GM19397 (cell line): ENCODE data around the gene MYCBPAP.

ENCODE experiments used
- ATAC-seq: cut with Tn5 transposase; IDR thresholded peaks from one replicate; pipeline ENCODE4 v1.9.1; 2021; ENCODE audit warnings: mild to moderate bottlenecking, moderate library complexity; ENCODE audit not compliant: unreplicated experiment

The MYCBPAP gene

DNA sequence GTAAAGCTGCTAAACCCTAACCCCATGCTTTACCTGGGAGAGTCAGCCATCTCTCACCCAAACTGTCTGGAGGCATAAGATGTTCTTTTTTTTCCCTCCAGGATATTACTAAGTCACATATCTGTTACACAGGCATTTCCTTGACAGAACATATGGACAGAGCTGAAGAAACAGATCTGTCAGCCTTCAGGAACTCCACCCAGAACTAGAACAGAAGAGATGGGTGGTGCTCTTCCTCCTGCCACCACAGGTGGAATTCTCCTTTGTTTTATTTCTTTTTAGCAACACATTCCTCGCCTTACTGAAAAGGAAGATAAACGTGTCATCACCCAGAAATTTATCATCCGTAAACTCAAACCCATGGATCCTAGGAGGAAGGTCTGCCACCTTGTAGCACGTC, 8.8 kb downstream of the MYCBPAP start:
- ATAC-seq, result no peak

DNA sequence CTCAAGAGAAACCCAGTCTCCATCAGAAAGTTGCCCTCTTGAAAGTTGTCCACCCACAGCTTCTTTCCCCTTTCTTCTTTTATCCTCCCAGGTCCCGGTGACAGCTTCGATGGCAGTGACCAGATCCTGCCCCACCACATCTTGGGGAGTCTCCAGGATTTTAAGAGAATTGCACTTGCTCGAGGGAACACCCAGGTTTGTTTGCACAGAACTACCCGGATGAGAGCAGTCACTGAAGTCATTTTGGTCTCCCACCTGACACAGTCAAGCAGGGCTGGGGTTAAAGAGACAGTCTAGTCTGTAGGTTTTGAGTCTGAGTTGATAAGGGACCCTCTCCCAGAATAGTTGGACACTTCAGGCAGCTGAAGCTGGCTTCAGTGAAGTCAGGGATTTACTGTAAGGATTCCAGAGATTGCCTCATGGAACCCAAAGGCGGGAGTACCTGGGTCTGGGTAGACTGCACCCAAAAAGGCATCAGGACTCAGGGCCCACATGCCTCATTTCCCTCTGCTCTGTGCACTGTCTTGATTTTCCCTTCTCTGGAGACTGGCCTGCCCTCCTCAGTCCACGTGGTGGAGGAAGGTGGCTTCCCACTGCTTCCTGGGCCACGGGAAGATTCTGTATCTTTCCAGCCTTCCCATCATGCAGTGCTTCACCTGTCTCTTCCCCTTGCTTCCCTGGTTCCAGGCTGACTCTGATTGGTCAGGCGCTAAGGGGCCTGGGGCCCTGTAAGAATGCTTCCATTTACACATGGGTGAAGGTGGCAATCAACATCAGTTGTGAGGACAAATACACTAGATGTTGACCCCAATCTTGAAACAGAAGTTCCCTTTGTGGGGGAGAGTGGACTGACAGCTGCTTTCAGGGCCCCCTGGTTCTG, 9.5 kb downstream of the MYCBPAP start:
- no peak for ATAC-seq

DNA sequence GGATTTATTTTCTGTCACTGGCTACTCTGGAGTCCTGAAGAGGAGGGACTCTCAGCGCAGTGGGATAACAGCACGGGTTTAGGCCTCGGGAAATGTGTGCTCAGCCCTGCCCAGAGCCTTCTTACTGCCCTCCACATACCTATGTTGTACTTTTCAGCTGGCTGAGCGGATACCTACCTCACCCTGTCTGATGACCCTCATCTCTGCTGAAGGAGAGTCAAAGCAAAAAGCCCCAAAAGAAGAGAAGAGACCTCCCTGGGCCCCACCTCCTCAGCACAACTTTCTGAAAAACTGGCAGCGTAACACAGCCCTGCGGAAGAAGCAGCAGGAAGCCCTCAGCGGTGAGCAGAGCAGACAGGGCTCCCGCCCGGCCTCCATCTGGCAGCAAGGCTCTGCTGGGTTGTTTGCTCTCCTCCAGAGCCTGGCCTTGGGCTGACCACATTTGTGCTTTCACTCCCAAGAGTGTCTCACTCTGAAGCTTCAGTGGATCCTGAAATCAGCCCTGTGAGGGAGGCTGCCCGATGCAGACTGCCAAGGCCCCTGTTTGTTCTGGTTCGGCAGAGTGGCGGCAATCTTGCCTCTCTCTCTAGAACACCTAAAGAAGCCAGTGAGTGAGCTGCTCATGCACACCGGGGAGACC, 10.3 kb downstream of the MYCBPAP start:
- ATAC-seq, result no peak

DNA sequence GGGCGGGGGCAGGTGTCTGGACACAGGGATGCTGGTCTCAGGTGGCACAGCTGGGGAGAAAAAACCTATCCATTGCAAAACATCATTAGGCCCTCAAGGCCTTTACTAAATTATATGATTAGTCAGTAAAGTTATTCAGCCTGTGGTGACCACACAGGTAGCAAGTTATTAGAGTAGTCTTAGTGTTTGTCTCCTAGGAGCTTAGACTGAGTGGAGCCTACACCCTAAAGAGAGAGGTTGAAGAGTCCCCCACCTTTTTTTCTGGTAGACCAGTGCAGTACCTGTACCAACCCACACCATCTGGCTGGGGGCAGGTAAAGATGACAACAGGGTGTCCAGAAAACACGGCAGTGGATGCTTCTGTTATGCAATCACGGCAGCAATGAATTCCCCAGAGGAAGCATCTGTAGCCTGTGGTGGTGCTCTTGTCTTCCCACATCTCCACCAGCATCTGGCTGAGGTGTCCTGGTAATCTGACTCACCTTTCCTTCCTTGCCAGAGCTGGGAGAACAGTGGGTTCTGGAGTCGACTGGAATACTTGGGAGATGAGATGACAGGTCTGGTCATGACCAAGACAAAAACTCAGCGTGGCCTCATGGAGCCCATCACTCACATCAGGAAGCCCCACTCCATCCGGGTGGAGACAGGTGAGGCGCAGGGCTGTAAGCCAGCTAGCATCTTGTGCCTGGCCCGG, 11.0 kb downstream of the MYCBPAP start:
- no peak for ATAC-seq

DNA sequence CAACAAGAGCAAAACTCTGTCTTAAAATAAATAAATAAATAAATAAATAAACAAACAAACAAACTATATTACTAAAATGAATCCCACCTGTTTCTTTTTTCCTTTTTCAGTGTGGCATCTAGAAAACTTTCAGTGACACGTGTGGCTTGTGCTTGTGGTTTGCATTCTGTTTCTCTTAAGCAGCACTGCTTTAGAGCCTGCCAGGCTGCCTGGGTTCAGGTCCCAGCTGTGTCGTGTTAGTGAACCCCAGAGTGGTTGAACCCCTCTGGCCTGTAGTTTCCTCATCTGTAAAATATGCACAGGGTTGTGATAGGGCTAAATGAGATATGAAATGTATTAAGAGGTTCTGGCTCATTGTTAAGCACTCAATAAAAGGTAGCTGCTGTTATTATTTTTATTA, 12.2 kb downstream of the MYCBPAP start:
- ATAC-seq, result no peak

DNA sequence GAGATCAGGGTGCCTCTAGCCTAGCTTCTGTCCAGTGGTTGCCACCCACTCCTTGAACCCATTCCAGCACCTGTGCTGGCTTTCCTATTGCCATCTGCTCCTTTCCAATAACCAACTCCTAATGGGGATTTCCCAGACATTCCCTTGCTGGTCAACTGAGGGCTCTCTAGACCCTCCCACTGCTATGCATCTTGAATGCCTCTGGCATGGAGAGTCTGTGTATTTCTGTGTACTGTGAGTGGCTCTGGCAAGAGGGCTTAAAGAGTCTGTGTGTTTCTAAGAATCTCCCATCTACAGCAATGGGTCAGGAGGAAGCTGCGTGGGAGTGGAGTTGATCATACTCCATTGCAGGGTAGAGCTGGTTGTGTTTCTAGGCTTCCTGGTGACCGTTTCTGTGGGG, 13.3 kb downstream of the MYCBPAP start:
- no peak for ATAC-seq

DNA sequence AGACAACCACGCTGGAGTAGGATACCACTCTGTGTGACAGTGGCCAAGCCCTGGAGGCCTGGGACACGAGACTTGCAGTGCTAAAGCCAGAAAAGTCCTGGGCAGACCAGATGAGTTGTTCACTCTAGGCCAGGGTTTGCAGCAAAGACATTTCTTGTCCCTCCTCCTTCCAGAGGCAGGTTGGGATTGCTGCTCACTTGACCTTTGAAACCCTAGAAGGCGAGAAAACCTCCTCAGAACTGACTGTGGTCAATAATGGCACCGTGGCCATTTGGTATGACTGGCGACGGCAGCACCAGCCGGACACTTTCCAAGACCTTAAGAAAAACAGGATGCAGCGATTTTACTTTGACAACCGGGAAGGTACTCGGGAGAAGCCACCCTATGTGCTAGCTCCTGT, 14.5 kb downstream of the MYCBPAP start:
- ATAC-seq, result no peak

DNA sequence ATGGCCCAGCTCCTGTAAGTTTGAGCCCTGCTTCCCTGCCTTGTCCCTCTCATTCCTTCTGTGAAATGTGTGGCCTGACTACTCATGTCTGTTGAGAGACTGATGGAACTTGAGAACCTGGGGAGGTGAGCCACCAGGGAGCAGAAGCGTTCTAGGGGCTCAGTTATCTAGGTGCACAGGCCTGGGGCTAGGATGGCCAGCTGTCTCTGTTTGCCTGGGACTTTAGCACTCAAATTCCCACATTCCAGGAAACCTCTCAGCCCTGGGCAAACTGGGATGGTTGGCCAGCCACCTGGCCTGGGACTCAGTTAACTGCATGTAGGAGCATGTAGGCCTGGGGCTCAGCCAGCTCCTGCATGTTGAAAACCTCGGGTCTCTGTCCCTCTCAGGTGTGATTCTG, 15.0 kb downstream of the MYCBPAP start:
- no peak for ATAC-seq

DNA sequence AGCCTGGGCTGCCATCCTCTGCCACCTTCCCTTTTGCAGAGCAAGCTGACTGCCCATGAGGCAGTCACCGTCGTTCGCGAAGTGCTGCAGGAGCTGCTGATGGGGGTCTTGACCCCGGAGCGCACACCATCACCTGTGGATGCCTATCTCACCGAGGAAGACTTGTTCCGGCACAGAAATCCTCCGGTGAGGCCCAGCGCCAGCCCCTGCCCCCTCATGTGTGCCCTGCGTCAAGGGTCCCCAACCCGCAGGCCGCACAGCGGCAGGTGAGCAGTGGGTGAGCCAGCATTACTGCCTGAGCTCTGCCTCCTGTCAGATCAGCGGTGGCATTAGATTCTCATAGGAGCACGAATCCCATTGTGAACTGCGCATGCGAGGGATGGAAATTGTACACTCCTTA, 16.6 kb downstream of the MYCBPAP start:
- ATAC-seq, result no peak

DNA sequence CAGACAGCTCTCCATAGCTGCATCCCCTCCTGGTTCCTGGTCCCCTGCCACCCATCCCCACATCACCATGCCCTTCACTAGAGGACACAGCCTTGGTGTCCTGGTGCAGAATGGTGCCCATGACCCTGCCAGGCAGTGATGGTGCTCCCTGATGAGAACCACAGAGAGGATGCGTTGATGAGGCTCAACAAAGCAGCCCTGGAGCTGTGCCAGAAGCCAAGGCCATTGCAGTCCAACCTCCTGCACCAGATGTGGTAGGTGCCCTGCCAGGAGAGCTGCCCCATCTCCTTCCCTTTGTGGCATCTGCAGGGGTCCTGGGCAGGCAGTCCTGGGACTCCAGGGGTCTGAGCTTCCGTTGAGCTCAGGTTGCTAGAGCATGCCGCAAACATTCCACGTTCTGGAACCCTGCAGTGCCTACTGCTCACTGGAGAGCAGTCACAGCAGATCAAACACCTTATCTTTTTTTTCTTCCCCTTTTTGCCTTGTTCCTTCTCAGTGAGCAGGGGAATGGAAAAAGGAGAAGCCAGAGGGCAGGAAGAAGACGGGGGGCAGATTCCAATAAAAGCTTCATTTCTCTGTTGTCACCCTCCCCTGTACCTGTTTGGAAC, 19.0 kb downstream of the MYCBPAP start:
- no peak for ATAC-seq

DNA sequence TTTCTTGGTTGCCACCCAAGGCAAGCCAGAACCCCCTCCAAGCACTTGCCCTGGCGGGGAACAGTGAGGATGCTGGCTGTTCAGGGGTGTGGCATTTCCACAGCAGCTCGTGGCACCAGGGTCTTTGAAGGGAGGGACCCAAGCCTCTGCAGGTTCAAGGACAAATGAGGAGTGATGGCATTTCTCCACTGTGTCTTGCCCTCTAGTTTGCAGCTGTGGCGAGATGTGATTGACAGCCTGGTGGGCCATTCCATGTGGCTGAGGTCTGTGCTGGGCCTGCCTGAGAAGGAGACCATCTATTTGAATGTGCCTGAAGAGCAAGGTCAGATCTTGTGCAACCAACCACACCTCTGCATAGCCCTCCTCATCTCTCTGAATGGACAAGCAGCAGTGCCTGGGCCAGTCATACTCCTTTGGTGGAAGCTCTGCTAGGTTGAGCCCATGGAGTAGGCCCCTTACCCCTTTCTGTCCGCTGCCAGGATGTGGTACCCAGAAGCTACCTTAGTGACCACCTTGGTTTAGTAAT, 19.8 kb downstream of the MYCBPAP start:
- no peak for ATAC-seq

DNA sequence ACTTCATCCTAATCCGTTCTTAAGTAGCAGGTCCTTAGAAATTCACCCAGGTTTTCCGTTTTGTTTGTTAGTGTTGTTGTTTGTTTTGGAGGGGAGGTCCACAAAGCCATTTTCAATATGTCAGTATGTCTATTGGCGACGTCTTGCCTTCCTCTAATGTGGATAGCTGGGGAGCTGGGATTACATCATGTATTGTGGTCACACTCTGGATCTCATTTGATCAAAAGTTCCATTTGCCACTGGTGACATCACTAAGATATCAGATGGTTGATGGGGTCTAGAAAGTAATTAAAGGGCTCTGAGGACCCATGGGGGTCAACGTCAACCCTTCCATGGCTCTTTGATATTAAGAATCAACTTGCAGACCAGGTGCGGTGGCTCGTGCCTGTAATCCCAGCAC, 21.6 kb downstream of the MYCBPAP start:
- ATAC-seq, result no peak

DNA sequence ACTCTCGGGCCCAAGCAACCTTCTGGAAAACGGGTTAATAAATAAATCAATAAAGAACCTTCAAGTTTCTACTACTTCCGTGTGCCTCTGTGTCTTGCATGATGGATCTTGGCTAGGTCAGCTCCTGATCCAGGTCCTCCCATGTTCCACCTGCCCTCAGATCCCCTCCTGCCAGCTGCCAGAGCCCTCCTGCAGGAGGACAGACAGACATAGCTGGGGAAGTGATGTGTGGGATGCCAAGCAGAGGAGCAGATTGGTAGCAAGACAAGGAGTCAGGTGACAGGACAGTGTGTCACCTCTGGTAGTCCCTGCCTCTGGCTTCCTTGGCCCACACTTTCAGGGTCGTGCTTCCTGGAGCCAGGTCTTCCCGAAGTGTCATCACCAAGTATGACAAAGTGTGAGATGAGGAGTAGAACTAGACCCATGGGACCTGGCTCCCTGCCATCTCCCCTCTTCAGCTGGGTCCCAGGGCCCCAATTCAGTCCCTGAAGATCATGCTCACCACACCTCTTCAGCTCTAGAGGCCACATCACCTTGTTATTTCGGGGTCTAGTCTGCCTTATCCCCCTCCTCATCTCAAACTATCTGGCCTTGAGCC, 23.3 kb downstream of the MYCBPAP start:
- no peak for ATAC-seq

DNA sequence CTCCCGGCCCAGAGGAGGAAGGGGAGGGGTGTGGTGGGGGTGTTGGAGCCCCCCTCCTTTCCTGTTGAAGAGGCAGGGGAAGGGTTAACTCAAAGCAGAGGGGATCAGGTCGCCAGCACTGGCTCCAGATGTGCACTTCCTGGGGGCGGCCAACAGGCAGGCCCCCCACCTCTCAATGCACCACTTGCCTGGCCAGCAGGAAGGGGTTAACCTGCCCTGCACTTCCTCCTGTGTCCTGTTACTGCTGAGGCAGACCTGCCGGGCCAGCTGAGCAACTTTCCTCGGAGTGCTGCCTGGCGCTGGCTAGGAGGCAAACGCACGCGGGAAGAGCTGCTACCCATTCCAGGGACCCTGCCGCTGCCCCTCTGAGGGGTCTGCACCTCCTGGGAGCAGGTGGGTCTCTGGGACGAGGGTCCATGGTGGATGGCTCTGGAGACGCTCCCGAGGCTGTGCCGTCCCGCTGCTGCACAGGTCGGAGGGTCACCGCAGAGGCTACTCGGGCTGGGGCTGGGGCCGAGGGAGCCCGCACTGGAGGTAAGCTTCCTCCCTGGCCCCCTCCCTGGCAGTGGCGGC, 24.3 kb downstream of the MYCBPAP start, which contains the start of gene EPN3:
Gene EPN3, plus strand, starts transcription at position 284 of the 573 bp plus-strand sequence. CDS start 3,822 bp downstream, outside the sequence.
- ATAC-seq, result no peak

DNA sequence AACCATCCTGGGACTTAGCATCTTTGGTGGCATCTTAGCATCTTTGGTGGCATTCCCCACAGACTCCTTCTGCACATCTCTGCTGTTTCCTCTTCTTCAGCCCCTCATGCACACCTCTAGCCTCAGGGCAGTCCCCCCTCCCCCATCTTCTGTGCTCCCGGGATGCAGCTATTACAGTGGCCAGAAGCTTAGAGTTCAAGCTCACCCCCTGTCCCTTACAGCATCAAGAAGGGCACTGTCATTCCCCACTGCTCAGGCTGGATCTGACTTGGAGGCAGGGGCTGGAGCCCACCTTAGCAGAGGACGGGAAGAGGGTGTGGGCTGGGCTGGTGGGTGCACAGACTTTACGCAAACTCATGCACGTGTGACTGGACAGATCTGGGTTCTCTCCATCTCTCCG, 24.9 kb downstream of the MYCBPAP start:
- no peak for ATAC-seq

DNA sequence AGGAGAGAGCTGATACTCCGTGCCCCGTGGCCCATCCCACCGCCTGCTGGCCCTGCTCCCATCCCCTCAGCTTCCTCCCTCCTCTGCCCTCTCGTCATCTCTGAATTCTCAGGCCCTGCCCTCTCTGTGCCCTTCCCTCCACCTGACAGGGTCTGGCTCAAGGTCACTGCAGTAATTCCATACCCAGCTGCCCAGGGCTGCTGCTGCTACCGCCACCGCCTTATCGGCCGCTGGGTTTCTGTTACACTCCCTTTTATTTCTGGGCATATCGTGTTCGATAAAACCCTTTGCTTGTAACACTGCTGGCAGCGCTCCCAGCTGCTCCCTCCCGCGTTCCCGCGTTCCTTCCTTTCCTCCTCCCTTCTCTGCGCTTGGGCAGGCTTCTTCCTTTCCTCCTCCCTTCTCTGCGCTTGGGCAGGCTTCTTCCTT, 25.5 kb downstream of the MYCBPAP start:
- no peak for ATAC-seq

DNA sequence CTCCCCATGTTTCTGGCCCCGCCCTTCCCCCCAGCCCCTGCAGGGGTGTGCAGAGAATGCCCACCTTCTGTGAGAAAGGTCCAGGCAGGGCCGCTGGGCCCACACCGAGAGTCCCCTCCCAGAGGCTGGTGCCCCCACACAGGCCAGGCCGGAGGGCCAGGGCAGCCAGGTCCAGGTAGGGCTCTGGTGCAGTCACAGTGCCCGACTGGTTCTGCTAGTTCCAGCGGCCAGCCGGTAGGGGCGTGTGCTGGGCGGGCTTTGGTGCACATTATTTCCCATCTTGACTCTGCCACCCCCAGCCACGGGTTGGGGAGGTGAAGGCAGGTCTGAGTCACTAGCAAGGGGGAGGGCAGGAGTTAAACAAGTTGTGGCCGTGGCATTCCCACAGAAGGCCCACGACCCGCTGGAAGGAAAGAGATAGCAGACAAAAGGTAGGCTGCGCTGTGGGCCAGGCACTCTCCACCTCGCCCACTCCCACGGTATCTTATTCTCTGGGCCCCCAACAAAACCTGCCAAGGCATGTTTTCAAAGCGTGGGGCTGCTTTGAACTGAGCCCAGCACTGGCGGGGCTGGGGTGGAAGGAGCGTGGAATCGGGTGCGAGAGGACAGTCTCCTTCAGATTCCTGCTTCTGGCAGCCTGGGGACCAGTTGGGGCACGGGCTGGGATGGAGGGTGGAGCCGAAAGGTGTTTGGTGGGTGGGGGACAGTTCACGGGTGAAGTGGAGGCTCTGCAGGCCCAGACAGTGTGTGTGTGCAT, 26.2 kb downstream of the MYCBPAP start:
- no peak for ATAC-seq

DNA sequence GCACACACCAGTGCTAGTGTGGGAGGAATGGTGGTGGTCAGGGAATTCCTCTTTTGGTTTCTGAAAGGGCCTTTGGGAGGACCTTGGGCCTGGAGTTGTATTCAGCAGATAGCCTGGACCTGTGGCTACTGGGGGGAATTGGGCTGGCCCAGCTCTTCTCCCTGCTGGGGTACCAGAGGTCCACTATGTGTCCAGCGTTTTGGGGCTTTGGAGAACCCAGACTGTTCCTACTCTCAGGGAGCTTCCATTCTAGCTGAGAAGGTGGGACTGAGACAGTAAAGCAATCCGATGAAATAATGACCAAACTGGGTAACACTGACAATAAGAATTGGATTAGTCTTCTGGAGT, 26.7 kb downstream of the MYCBPAP start:
- ATAC-seq, result no peak

DNA sequence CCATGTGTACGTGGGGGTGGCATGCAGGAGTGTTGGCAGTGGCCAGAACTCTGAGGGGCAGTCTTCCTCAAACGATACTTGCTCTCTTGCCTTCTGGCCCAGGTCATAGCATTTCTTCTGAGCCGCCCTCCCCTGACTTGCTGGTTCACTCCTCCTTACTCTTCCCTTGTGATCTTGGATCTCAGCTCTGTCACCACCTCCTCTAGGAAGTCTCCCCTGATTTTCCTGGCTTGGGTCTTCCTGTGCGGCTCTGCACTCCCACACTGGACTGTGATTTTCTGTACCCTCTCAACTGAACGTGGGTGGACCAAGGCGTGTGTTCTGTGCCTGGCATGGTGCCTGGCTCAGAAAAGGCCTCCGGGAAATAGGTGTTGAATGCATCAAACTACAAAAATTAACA, 27.2 kb downstream of the MYCBPAP start:
- ATAC-seq, result no peak
